Skin epidermis (tissue), 12 donors: ENCODE measurements around the gene HOXB4.
"Not testable (repeated sequence)": the region's sequence is repeated elsewhere in the genome, so short reads cannot be mapped to it uniquely, and the experiment has no call there.

Experiments
- H3K27ac ChIP-seq, 21 experiments: fragments of 200-600 bp; sonication (generic) in 11 of 21; one replicate each; pipeline ENCODE4 v1.5.0; 2020; ENCODE audit warnings: mild to moderate bottlenecking in 3 of 21, inconsistent platforms in 2 of 21, moderate library complexity in 2 of 21
- H3K4me3 ChIP-seq, 7 experiments: fragments of 200-600 bp; sonication (generic) in 2 of 7; one replicate each; pipeline ENCODE4 v1.5.0; 2020; ENCODE audit warnings: inconsistent platforms in 2 of 7, mild to moderate bottlenecking in 2 of 7, moderate library complexity in 1 of 7

Gene HOXB4

GRCh38 chr17:48545539-48545938 lies 32.6 kb downstream of the HOXB4 start:
- Histone ChIP-seq H3K27ac (peak overlapping the region in 15 of 21 experiments; percentile 9 to 98 (median 88)), H3K4me3 (no peak overlapping the region)

GRCh38 chr17:48545022-48545375 lies 33.2 kb downstream of the HOXB4 start, which contains the start of gene HOXB2:
HOXB2 (minus strand) TSS chr17:48545109; CDS start chr17:48544911, 198 bp downstream.
- Histone ChIP-seq H3K4me3 (peak within 1 kb of the TSS; percentile 42 to 72 (median 51)), H3K27ac (peak within 1 kb of the TSS; percentile 68 to 98 (median 87))

GRCh38 chr17:48544349-48545021 lies 33.7 kb downstream of the HOXB4 start:
- peak overlapping the region; percentile 42 to 72 (median 51) for H3K4me3 ChIP-seq
- peak overlapping the region; percentile 64 to 98 (median 87) for H3K27ac ChIP-seq

GRCh38 chr17:48543854-48544348 lies 34.2 kb downstream of the HOXB4 start:
- H3K4me3 ChIP-seq: peak overlapping the region; percentile 42 to 72 (median 51)

GRCh38 chr17:48543107-48543853 lies 34.9 kb downstream of the HOXB4 start:
- peak overlapping the region; percentile 68 to 98 (median 87) for H3K27ac ChIP-seq
- peak overlapping the region; percentile 42 to 72 (median 51) for H3K4me3 ChIP-seq

More at GRCh38 chr17:48543854-48544348, 34.2 kb downstream of the HOXB4 start:
- peak overlapping the region; percentile 68 to 98 (median 87) for H3K27ac ChIP-seq

GRCh38 chr17:48542698-48543106 lies 35.4 kb downstream of the HOXB4 start:
- peak overlapping the region; percentile 68 to 98 (median 87) for H3K27ac ChIP-seq
- peak overlapping the region; percentile 42 to 72 (median 51) for H3K4me3 ChIP-seq

GRCh38 chr17:48542114-48542656 lies 36.0 kb downstream of the HOXB4 start:
- peak overlapping the region; percentile 42 to 72 (median 51) for H3K4me3 ChIP-seq
- H3K27ac ChIP-seq: peak overlapping the region; percentile 65 to 98 (median 87)

GRCh38 chr17:48541577-48542113 lies 36.5 kb downstream of the HOXB4 start:
- Histone ChIP-seq H3K27ac (peak overlapping the region; percentile 65 to 98 (median 87)), H3K4me3 (peak overlapping the region; percentile 42 to 72 (median 51))

GRCh38 chr17:48541036-48541576 lies 37.0 kb downstream of the HOXB4 start:
- H3K27ac ChIP-seq: peak overlapping the region; percentile 65 to 98 (median 87)
- peak overlapping the region; percentile 42 to 72 (median 51) for H3K4me3 ChIP-seq

GRCh38 chr17:48540213-48540612 lies 37.9 kb downstream of the HOXB4 start:
- Histone ChIP-seq H3K27ac (peak overlapping the region in 1 of 21 experiments; percentile 31), H3K4me3 (no peak overlapping the region)

- H3K4me3 ChIP-seq: no peak overlapping the region
- H3K27ac ChIP-seq: peak overlapping the region in 1 of 21 experiments; percentile 40
These were observed 39.0 kb downstream of the HOXB4 start for GRCh38 chr17:48539177-48539576.

- no peak overlapping the region for H3K4me3 ChIP-seq
- peak overlapping the region in 1 of 21 experiments; percentile 6 for H3K27ac ChIP-seq
These were observed 40.8 kb downstream of the HOXB4 start for GRCh38 chr17:48537316-48537715.

GRCh38 chr17:48535793-48536559 lies 42.2 kb downstream of the HOXB4 start:
- H3K4me3 ChIP-seq, H3K27ac ChIP-seq: not testable (repeated sequence)

GRCh38 chr17:48532261-48532660 lies 45.9 kb downstream of the HOXB4 start:
- Histone ChIP-seq H3K27ac (no peak overlapping the region), H3K4me3 (no peak overlapping the region)

- Histone ChIP-seq H3K4me3 (no peak within 1 kb of the TSS), H3K27ac (peak within 1 kb of the TSS in 3 of 21 experiments; percentile 49 to 69 (median 68))
These were observed 47.3 kb downstream of the HOXB4 start, which contains the start of gene HOXB1 for GRCh38 chr17:48530887-48531272. HOXB1 (minus strand) TSS chr17:48531011; CDS start chr17:48530904, 107 bp downstream.

- H3K27ac ChIP-seq: no peak overlapping the region
These were observed 47.8 kb downstream of the HOXB4 start for GRCh38 chr17:48530208-48530886.

GRCh38 chr17:48529683-48530009 lies 48.5 kb downstream of the HOXB4 start:
- Histone ChIP-seq H3K27ac (peak overlapping the region in 4 of 21 experiments; percentile 49 to 69 (median 66)), H3K4me3 (no peak overlapping the region)

More at GRCh38 chr17:48530208-48530886, 47.8 kb downstream of the HOXB4 start:
- no peak overlapping the region for H3K4me3 ChIP-seq
